Neutrophil (primary cell): Measurements from ENCODE around the gene PLCH2.
"Not testable (repeated sequence)": the region's sequence is repeated elsewhere in the genome, so short reads cannot be mapped to it uniquely, and the experiment has no call there.

ENCODE experiments used
- H3K27ac ChIP-seq: fragments of 200-600 bp; sonication (generic); 2 replicates; pipeline ENCODE4 v1.5.1; 2016; ENCODE audit warnings: mild to moderate bottlenecking, moderate library complexity
- H3K27me3 ChIP-seq: fragments of 200-600 bp; sonication (generic); 2 replicates; pipeline ENCODE4 v1.6.0; 2016; ENCODE audit warnings: mild to moderate bottlenecking
- H3K36me3 ChIP-seq: fragments of 200-600 bp; sonication (generic); 2 replicates; pipeline ENCODE4 v1.5.1; 2017
- H3K4me1 ChIP-seq, 2 experiments: fragments of 200-600 bp in 1 of 2; sonication (generic) in 1 of 2; 1 replicate in 1 of 2; 2 replicates in 1 of 2; pipeline versions ENCODE4 v1.5.1 to v1.6.1; 2013 to 2016; ENCODE audit warnings: low read depth in 1 of 2, low read length in 1 of 2, mild to moderate bottlenecking in 1 of 2, moderate library complexity in 1 of 2; ENCODE audit not compliant: control insufficient read depth in 1 of 2, insufficient read depth in 1 of 2
- H3K4me3 ChIP-seq, 2 experiments: fragments of 200-600 bp in 1 of 2; sonication (generic) in 1 of 2; 1 replicate in 1 of 2; 2 replicates in 1 of 2; pipeline ENCODE4 v1.5.1; 2013 to 2016; ENCODE audit warnings: low read depth in 1 of 2, low read length in 1 of 2, mild to moderate bottlenecking in 1 of 2, moderate library complexity in 1 of 2
- H3K9me3 ChIP-seq: fragments of 200-600 bp; sonication (generic); 2 replicates; pipeline ENCODE4 v1.5.1; 2016
- TF ChIP-seq, protein P1 (sequence below): fragments of 200-600 bp; sonication (generic); IDR thresholded peaks from 2 replicates; pipeline ENCODE4 v1.5.1; 2016; ENCODE audit warnings: antibody characterized with exemption

The PLCH2 gene

DNA sequence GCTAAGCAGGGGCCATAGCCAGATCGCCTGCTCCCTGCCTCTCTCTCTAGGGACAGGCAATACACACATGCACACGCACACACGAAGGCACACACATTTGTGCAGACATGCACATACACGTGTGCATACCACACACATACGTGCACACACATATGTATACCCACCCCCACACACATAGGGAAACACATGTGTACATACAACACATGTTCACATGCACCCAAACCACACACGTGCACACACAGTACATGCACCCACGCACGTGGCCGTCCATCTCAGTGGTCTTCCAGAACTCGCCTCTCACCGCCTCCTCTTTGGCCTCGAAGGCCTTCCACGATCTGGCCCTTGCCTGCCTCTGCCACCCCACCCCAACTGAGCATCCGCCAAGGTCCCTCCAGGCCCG lies 38.5 kb upstream of the PLCH2 start:
- H3K27me3 ChIP-seq: peaks cover 54% of the 10 kb centered on the region
- no peaks in the 10 kb centered on the region for H3K9me3 ChIP-seq
- H3K4me1 ChIP-seq: no peaks in the 10 kb centered on the region
- TF ChIP-seq, protein P1, sequence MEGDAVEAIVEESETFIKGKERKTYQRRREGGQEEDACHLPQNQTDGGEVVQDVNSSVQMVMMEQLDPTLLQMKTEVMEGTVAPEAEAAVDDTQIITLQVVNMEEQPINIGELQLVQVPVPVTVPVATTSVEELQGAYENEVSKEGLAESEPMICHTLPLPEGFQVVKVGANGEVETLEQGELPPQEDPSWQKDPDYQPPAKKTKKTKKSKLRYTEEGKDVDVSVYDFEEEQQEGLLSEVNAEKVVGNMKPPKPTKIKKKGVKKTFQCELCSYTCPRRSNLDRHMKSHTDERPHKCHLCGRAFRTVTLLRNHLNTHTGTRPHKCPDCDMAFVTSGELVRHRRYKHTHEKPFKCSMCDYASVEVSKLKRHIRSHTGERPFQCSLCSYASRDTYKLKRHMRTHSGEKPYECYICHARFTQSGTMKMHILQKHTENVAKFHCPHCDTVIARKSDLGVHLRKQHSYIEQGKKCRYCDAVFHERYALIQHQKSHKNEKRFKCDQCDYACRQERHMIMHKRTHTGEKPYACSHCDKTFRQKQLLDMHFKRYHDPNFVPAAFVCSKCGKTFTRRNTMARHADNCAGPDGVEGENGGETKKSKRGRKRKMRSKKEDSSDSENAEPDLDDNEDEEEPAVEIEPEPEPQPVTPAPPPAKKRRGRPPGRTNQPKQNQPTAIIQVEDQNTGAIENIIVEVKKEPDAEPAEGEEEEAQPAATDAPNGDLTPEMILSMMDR: no peak
- no peak overlapping the region for H3K4me3 ChIP-seq
- H3K27ac ChIP-seq: no peak overlapping the region
- no peaks in the 10 kb centered on the region for H3K36me3 ChIP-seq

- no peak overlapping the region for H3K4me3 ChIP-seq
- H3K27me3 ChIP-seq: peaks cover 54% of the 10 kb centered on the region
- H3K9me3 ChIP-seq: no peaks in the 10 kb centered on the region
- H3K4me1 ChIP-seq: no peaks in the 10 kb centered on the region
- no peaks in the 10 kb centered on the region for H3K36me3 ChIP-seq
- TF ChIP-seq, protein P1: no peak
- no peak overlapping the region for H3K27ac ChIP-seq
These were observed 38.1 kb upstream of the PLCH2 start for GRCh38 chr1:2438038-2438437.

GRCh38 chr1:2438641-2439040 lies 37.4 kb upstream of the PLCH2 start:
- Histone ChIP-seq H3K36me3 (no peaks in the 10 kb centered on the region), H3K9me3 (no peaks in the 10 kb centered on the region), H3K27me3 (peaks cover 53% of the 10 kb centered on the region), H3K4me1 (no peaks in the 10 kb centered on the region), H3K27ac (no peak overlapping the region), H3K4me3 (no peak overlapping the region)
- TF ChIP-seq, protein P1: no peak

- peaks cover 53% of the 10 kb centered on the region for H3K27me3 ChIP-seq
- no peaks in the 10 kb centered on the region for H3K4me1 ChIP-seq
- no peaks in the 10 kb centered on the region for H3K36me3 ChIP-seq
- H3K4me3 ChIP-seq: no peak overlapping the region
- H3K27ac ChIP-seq: no peak overlapping the region
- H3K9me3 ChIP-seq: no peaks in the 10 kb centered on the region
- TF ChIP-seq, protein P1: no peak
These were observed 36.7 kb upstream of the PLCH2 start for GRCh38 chr1:2439369-2439768.

- not testable (repeated sequence) for H3K9me3 ChIP-seq
These were observed 35.7 kb upstream of the PLCH2 start for GRCh38 chr1:2440346-2440745.

DNA sequence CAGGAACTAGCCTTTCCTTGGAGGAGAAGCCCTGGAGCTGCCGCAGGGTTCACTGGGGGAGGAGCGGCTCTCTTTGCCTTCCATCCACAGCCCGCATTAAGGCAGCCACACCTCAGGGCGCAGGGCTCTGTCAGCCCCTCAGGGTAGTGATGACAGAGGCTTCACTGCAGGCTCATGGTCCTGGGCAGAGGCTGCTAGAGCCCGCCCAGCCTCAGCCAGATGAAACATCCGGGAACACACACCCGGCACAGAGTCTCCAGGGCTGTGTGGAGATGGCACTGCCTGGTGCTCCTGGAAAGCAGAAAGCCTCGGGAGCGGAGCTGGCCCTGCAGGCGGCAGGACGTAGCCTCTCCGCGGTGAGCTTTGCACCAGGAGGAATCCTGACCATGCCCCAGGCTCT lies 34.3 kb upstream of the PLCH2 start:
- Histone ChIP-seq H3K9me3 (no peaks in the 10 kb centered on the region), H3K4me3 (no peak overlapping the region), H3K27me3 (peaks cover 60% of the 10 kb centered on the region), H3K36me3 (no peaks in the 10 kb centered on the region), H3K27ac (no peak overlapping the region), H3K4me1 (no peaks in the 10 kb centered on the region)
- TF ChIP-seq, protein P1: no peak

More at GRCh38 chr1:2440346-2440745, 35.7 kb upstream of the PLCH2 start:
- H3K27me3 ChIP-seq: peaks cover 53% of the 10 kb centered on the region
- not testable (repeated sequence) for H3K36me3 ChIP-seq, H3K4me3 ChIP-seq, H3K27ac ChIP-seq, H3K4me1 ChIP-seq
